ENCODE data around the gene ASPN.

GRCh38 chr9:92529124-92529523 lies 46.8 kb upstream of the ASPN start:
- TF ChIP-seq POLR2A (IDR thresholded peaks at IDR 0.05; ENCODE audit: low read length) (no peak), GATA1 (IDR thresholded peaks at IDR 0.05; ENCODE audit: low read depth, low read length) (no peak)
